K562 (cell line): ENCODE data around the gene GPR4. TPM values are rescaled to one million over a fixed set of nuclear protein-coding genes. Genes with fewer than 3 reads are reported as not detected.

Experiments used
- DPF2 ChIP-seq: fragments of 450-650 bp; IDR thresholded peaks from 2 replicates; pipeline ENCODE4 v1.6.1; 2016
- NFRKB ChIP-seq: fragments of 450-650 bp; IDR thresholded peaks from 2 replicates; pipeline ENCODE4 v1.6.1; 2016; ENCODE audit warnings: low read depth
- OTX1 ChIP-seq: fragments of 450-650 bp; formaldehyde crosslinking; IDR thresholded peaks from 2 replicates; pipeline ENCODE4 v1.4.0; 2022; ENCODE audit warnings: mild to moderate bottlenecking
- RBM34 ChIP-seq: fragments of 200-400 bp; formaldehyde crosslinking; IDR thresholded peaks from 2 replicates; pipeline ENCODE4 v1.6.1; 2018; ENCODE audit warnings: low read length, borderline replicate concordance; ENCODE audit not compliant: insufficient read depth
- UBTF ChIP-seq, 2 experiments: IDR thresholded peaks; 2 replicates each; pipeline ENCODE4 v1.6.1; 2012; ENCODE audit warnings: improper control_type of control experiment in 2 of 2, low read depth in 2 of 2, low read length in 2 of 2, borderline replicate concordance in 1 of 2
- ZC3H8 ChIP-seq: fragments of 450-650 bp; IDR thresholded peaks from 2 replicates; pipeline ENCODE4 v1.6.1; 2017
- ZFP1 ChIP-seq: fragments of 450-650 bp; formaldehyde crosslinking; IDR thresholded peaks from 2 replicates; pipeline ENCODE4 v1.4.0; 2020; ENCODE audit warnings: mild to moderate bottlenecking, mixed read lengths
- polyA plus RNA-seq, 8 experiments: library from polyadenylated mRNA; depleted of rRNA in 4 of 8; stranded (reverse) in 5 of 8; unstranded in 3 of 8; fragments of >200 nt; fragmentation: Nextera tagmentation in 2 of 8; fragmentation: Illumina TruSeq in 1 of 8; extraction: Ambion mirVana in 2 of 8; extraction: Trizol in 1 of 8; gene quantifications; 2 replicates each; pipeline versions ENCODE4 v1.2.1 to v1.2.3, GENCODE V29; 2011 to 2014; ENCODE audit warnings: inconsistent platforms in 1 of 8, missing spikeins in 1 of 8
- total RNA-seq, 7 experiments: library from RNA; depleted of rRNA in 6 of 7; stranded (reverse); fragments of >200 nt in 6 of 7; fragmentation: Illumina TruSeq in 2 of 7; extraction: Trizol in 2 of 7; gene quantifications; 2 replicates each; pipeline versions ENCODE4 v1.2.1 to v1.2.3, GENCODE V29; 2011 to 2021; ENCODE audit warnings: low replicate concordance in 1 of 7
- TF ChIP-seq, protein P1 (sequence below): fragments of 250-450 bp; sonication (Bioruptor Pico); IDR thresholded peaks from 2 replicates; pipeline ENCODE4 v1.4.0; 2020
- TF ChIP-seq, protein P2 (sequence below), 2 experiments: fragments of 450-650 bp; formaldehyde crosslinking in 1 of 2; IDR thresholded peaks; 2 replicates each; pipeline versions ENCODE4 v1.4.0 to v1.6.1; 2014 to 2020; ENCODE audit warnings: mild to moderate bottlenecking in 2 of 2, borderline replicate concordance in 1 of 2, low read depth in 1 of 2

GPR4 gene
- total and polyA plus RNA-seq, 9 of the 15 experiments (the other 6 are each of a cell fraction or from before 2014, with no cell fraction given), result 0.03 to 0.09 (median 0.04) TPM; not detected in 5

- TF ChIP-seq UBTF (IDR thresholded peaks at IDR 0.05; ENCODE audit: borderline replicate concordance in 1 of 2, low read depth in 2 of 2, low read length in 2 of 2), result peak in 1 of 2 experiments; percentile 51; a peak in 1 of 4 replicates
- TF ChIP-seq, protein P1, sequence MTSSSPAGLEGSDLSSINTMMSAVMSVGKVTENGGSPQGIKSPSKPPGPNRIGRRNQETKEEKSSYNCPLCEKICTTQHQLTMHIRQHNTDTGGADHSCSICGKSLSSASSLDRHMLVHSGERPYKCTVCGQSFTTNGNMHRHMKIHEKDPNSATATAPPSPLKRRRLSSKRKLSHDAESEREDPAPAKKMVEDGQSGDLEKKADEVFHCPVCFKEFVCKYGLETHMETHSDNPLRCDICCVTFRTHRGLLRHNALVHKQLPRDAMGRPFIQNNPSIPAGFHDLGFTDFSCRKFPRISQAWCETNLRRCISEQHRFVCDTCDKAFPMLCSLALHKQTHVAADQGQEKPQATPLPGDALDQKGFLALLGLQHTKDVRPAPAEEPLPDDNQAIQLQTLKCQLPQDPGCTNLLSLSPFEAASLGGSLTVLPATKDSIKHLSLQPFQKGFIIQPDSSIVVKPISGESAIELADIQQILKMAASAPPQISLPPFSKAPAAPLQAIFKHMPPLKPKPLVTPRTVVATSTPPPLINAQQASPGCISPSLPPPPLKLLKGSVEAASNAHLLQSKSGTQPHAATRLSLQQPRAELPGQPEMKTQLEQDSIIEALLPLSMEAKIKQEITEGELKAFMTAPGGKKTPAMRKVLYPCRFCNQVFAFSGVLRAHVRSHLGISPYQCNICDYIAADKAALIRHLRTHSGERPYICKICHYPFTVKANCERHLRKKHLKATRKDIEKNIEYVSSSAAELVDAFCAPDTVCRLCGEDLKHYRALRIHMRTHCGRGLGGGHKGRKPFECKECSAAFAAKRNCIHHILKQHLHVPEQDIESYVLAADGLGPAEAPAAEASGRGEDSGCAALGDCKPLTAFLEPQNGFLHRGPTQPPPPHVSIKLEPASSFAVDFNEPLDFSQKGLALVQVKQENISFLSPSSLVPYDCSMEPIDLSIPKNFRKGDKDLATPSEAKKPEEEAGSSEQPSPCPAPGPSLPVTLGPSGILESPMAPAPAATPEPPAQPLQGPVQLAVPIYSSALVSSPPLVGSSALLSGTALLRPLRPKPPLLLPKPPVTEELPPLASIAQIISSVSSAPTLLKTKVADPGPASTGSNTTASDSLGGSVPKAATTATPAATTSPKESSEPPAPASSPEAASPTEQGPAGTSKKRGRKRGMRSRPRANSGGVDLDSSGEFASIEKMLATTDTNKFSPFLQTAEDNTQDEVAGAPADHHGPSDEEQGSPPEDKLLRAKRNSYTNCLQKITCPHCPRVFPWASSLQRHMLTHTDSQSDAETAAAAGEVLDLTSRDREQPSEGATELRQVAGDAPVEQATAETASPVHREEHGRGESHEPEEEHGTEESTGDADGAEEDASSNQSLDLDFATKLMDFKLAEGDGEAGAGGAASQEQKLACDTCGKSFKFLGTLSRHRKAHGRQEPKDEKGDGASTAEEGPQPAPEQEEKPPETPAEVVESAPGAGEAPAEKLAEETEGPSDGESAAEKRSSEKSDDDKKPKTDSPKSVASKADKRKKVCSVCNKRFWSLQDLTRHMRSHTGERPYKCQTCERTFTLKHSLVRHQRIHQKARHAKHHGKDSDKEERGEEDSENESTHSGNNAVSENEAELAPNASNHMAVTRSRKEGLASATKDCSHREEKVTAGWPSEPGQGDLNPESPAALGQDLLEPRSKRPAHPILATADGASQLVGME (CRISPR knock-in tag), result no peak
- 0 out of 2 replicates have a peak, but pooled peaks have one; percentile 6 for TF ChIP-seq ZC3H8
- TF ChIP-seq DPF2, result peak; percentile 39; the same call in 1 of the 2 replicates
- TF ChIP-seq, protein P2, sequence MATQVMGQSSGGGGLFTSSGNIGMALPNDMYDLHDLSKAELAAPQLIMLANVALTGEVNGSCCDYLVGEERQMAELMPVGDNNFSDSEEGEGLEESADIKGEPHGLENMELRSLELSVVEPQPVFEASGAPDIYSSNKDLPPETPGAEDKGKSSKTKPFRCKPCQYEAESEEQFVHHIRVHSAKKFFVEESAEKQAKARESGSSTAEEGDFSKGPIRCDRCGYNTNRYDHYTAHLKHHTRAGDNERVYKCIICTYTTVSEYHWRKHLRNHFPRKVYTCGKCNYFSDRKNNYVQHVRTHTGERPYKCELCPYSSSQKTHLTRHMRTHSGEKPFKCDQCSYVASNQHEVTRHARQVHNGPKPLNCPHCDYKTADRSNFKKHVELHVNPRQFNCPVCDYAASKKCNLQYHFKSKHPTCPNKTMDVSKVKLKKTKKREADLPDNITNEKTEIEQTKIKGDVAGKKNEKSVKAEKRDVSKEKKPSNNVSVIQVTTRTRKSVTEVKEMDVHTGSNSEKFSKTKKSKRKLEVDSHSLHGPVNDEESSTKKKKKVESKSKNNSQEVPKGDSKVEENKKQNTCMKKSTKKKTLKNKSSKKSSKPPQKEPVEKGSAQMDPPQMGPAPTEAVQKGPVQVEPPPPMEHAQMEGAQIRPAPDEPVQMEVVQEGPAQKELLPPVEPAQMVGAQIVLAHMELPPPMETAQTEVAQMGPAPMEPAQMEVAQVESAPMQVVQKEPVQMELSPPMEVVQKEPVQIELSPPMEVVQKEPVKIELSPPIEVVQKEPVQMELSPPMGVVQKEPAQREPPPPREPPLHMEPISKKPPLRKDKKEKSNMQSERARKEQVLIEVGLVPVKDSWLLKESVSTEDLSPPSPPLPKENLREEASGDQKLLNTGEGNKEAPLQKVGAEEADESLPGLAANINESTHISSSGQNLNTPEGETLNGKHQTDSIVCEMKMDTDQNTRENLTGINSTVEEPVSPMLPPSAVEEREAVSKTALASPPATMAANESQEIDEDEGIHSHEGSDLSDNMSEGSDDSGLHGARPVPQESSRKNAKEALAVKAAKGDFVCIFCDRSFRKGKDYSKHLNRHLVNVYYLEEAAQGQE (IDR thresholded peaks at IDR 0.05; ENCODE audit: borderline replicate concordance), result peak; percentile 86; the same call in 1 of the 2 replicates
- TF ChIP-seq, protein P2 (CRISPR knock-in tag; IDR thresholded peaks at IDR 0.05; ENCODE audit: low read depth), result no peak
- no peak for TF ChIP-seq OTX1
- TF ChIP-seq NFRKB, result no peak
- no peak for TF ChIP-seq RBM34
- no peak for TF ChIP-seq ZFP1 (CRISPR knock-in tag)
Measured at GRCh38 chr19:45643024-45643926, 41.3 kb upstream of the GPR4 start (continued).
